Vagina (tissue), 2 donors: ENCODE measurements around the gene SIDT1.

ENCODE experiments used
- CTCF ChIP-seq, 3 experiments: fragments of 450-650 bp in 2 of 3; fragments of 200-600 bp in 1 of 3; sonication (generic) in 1 of 3; IDR thresholded peaks; one replicate each; pipeline ENCODE4 v1.5.1; 2017 to 2019; ENCODE audit warnings: antibody characterized with exemption in 3 of 3, mild to moderate bottlenecking in 2 of 3, moderate library complexity in 2 of 3
- POLR2AphosphoS5 ChIP-seq, 2 donors: sonication (generic); formaldehyde crosslinking; IDR thresholded peaks; one replicate each; pipeline ENCODE4 v1.9.0; 2017; ENCODE audit warnings: antibody characterized with exemption in 2 of 2, mild to moderate bottlenecking in 2 of 2, low read depth in 1 of 2; ENCODE audit not compliant: insufficient read depth in 1 of 2

- TF ChIP-seq CTCF (IDR thresholded peaks at IDR 0.05) = no peak
- TF ChIP-seq POLR2AphosphoS5 (IDR thresholded peaks at IDR 0.05; ENCODE audit: insufficient read depth in 1 of 2, low read depth in 1 of 2) = no peak
Observed at GRCh38 chr3:113660458-113660857, 128.1 kb downstream of the SIDT1 start.
